IMR-90 (cell line): Measurements from ENCODE around the gene ERLIN1.

Experiments used
- CTCF ChIP-seq: conservative IDR thresholded peaks from 2 replicates; pipeline ENCODE4 v1.5.1; 2012; ENCODE audit warnings: mild to moderate bottlenecking, low read depth, low read length, improper control_type of control experiment
- MXI1 ChIP-seq: IDR thresholded peaks from 2 replicates; pipeline ENCODE4 v1.6.1; 2012; ENCODE audit warnings: low read depth, mild to moderate bottlenecking, low read length, moderate library complexity, borderline replicate concordance
- POLR2A ChIP-seq: IDR thresholded peaks from 2 replicates; pipeline ENCODE4 v1.6.1; 2012; ENCODE audit warnings: mild to moderate bottlenecking, low read depth, low read length
- RAD21 ChIP-seq: IDR thresholded peaks from 2 replicates; pipeline ENCODE4 v1.6.1; 2012; ENCODE audit warnings: low read length, improper control_type of control experiment
- RFX5 ChIP-seq: IDR thresholded peaks from 2 replicates; pipeline ENCODE4 v1.8.0; 2012; ENCODE audit warnings: low read depth, mild to moderate bottlenecking, low read length, moderate library complexity

DNA sequence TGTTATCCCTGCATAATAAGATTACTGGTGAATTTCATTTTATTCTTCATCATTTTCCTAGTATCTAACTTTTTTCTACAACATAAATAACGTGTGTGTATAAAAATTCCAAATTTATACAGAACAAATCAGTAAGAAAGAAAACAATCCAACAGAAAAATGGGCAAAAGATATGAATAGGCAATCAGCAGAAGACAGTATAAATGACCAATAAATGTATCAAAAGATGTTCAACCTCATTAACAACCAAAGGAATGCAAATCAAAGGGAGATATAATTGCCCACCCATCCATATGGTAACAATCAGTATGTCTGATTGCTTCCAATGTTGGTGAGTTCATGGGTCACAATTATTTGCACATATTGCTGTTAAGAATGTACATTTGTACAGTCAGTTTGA, 13.5 kb downstream of the ERLIN1 start:
- TF ChIP-seq POLR2A (no peak), CTCF (no peak), RAD21 (no peak), RFX5 (no peak), MXI1 (no peak)
